Astrocyte of the spinal cord (primary cell): ENCODE data around the gene SMAD5.

Experiments
- DNase-seq: peaks from one replicate; pipeline ENCODE4 v3.0.0; 2011; ENCODE audit warnings: low read depth, low spot score
- H3K4me3 ChIP-seq: 2 replicates; pipeline ENCODE4 v1.5.1; 2011; ENCODE audit warnings: low read depth, mild to moderate bottlenecking, low read length, moderate library complexity
- in situ Hi-C: cut with HindIII; loops from 2 replicates; pipeline ENCODE4 v1.10.0; 2017; ENCODE audit warnings: low sequenced_read_pairs
- TF ChIP-seq, protein P1 (sequence below): IDR thresholded peaks from 2 replicates; pipeline ENCODE4 v1.5.1; 2012; ENCODE audit warnings: low read depth, mild to moderate bottlenecking, low read length, inconsistent platforms

Gene SMAD5

DNA sequence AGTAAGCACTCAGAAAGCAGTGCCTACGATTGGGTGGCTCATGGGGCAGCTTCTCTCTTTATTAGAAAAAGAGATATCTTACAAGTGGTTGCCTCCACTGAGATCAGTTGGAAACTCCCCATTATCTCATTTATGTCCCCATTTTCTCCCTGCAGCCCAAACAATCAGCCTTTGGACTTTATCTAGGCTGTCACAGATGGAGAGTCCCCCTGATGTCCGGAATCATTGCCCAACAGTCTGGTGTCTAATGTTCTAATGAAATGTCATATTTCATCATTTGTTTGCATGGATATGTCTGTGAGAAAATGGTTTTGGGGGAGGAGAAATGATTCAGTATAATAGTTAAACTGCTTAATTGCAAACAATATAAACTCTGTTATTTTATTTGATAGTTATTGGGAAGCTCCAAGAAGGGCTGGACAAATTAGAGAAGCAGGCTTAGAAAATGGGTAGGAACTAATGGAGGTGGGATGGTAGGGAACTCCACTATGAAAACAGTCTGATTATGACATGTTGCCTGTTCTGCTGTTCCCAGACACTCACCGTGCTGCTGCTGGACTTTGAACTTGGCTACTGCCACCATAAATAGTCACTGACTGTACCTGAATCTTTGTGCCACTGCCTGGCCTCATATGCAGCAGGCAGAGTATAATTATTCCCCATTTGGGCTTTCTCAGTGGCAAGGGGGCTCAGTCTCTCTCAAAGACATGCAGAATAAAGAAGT is 38.3 kb upstream of the SMAD5 start:
- TF ChIP-seq, protein P1, sequence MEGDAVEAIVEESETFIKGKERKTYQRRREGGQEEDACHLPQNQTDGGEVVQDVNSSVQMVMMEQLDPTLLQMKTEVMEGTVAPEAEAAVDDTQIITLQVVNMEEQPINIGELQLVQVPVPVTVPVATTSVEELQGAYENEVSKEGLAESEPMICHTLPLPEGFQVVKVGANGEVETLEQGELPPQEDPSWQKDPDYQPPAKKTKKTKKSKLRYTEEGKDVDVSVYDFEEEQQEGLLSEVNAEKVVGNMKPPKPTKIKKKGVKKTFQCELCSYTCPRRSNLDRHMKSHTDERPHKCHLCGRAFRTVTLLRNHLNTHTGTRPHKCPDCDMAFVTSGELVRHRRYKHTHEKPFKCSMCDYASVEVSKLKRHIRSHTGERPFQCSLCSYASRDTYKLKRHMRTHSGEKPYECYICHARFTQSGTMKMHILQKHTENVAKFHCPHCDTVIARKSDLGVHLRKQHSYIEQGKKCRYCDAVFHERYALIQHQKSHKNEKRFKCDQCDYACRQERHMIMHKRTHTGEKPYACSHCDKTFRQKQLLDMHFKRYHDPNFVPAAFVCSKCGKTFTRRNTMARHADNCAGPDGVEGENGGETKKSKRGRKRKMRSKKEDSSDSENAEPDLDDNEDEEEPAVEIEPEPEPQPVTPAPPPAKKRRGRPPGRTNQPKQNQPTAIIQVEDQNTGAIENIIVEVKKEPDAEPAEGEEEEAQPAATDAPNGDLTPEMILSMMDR = no peak
- in situ Hi-C loops = no loop called here
- DNase-seq = no peak
- H3K4me3 ChIP-seq = no peak overlapping the region

DNA sequence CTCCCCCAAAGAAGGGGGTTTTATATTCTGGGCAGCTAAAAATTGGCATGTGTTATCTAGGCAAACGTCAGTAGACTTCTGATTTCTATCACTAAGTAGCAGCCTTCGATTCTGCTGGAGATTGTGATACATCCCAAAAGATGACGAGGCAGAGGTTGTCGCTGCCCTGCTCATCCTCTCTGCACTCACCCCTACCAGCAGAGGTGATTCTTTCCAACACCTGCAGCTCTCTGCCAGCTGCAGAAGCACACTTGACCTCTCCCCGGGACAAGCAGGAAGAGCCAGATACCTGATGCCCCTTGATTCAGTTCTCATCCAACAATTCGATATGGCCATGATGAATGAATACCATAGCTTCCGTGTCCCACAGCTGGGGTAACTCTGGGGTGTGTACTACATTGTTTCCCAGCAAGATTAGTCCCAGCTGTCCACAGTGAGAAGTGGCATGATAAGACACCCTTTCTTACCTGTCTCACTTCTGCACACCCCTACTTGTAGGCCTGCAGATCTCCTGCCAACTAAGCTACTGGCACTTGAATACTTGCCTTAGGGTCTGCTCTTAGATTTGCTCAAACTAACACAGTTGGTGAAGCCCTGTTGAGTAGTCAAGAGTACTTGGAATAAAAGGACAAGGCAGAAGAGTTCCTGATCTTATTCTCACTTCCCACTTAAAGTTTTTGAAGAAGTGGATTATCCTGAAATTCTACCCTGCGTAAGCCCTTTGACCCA is 37.6 kb upstream of the SMAD5 start:
- DNase-seq = no peak
- H3K4me3 ChIP-seq = no peak overlapping the region
- TF ChIP-seq, protein P1 = no peak
- in situ Hi-C loops = no loop called here

DNA sequence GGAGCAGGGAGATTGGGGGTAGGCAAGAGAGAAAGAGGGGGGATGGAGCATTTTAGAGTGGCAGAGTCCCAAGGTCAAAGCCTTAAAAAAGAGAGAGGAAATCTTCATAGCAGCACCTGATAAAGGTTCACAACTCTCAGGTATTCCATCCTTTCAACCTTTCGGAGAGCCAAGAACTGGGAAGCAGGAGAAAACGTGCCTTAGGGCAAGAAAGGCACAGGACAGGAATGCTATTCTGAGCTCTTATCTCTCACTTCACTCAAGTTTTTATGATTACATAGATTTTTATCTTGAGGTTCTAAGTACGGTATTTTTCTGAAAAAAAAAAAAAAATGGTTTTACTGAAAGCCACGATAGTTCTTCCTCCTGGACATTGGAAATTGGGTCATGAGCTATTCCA is 34.5 kb upstream of the SMAD5 start:
- in situ Hi-C loops = no loop called here
- DNase-seq = no peak
- no peak overlapping the region for H3K4me3 ChIP-seq
- TF ChIP-seq, protein P1 = no peak

DNA sequence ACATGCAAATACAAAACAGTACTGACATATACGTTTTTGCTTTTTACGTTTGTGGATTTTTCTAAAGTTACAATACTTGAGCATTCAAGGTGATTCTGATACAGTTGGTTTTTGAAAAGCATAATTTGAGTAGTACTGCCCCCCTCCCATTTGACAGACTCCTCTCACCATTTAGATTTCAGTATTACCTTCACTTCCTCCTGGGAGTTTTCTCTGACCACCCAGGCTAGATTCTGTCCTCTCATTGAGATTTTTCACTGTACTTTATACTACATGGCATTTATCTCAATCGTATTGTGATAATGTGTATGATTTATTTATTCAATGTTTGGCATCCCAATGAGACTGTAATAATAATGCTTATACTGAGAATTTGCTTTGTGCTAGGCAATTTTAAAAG is 32.8 kb upstream of the SMAD5 start:
- TF ChIP-seq, protein P1 = no peak
- H3K4me3 ChIP-seq = no peak overlapping the region
- DNase-seq = no peak
- in situ Hi-C loops = no loop called here

DNA sequence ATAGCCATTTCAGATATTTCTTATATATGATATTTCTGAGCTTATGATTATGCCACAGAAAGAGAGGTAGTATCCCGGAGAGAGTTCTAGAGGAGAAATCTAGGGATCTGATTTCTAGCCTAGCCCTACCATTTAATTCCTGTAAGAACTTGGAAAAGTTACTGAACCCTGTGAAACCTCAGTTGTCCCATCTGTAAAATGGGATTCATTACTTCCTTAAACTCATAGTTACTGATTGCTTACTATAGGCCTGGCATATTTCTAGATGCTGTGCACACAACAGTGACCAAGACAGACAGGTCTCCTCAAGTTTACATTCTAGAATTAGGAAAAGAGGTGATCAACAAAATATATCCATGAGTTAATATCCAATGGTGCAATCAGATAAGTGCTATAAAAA is 30.8 kb upstream of the SMAD5 start:
- in situ Hi-C loops = no loop called here
- TF ChIP-seq, protein P1 = no peak
- H3K4me3 ChIP-seq = no peak overlapping the region
- no peak for DNase-seq

DNA sequence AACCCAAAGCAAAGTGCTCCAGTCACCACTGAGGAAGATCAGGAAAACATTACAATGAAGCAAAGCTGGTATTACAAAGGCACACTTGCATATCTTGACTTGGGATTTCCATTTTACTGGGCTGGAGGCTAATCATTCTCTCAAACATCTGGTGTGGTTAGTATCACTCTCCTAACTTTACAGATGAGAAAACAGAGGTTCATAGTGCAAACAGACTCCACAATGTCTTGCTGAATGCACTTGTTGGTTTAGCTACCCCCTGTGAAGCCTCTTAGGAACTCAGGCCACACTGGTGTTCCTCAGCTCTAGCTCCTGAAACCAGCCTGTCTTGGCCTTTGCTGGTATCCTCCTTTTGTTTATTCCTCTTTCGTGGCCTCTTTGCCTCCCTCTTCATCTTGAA is 29.5 kb upstream of the SMAD5 start:
- no peak overlapping the region for H3K4me3 ChIP-seq
- DNase-seq = no peak
- TF ChIP-seq, protein P1 = no peak
- in situ Hi-C loops = no loop called here
